Stimulated activated CD8-positive, alpha-beta memory T cell treated with anti-CD3 and anti-CD28 coated beads, Interleukin-7, amount 100 ng/mL, for 24 hours (primary cell): Measurements from ENCODE around the gene OR2V1.
A peak's percentile ranks its signal among the peaks of the same experiment; 100 is the strongest.
"Not testable (repeated sequence)": the region's sequence is repeated elsewhere in the genome, so short reads cannot be mapped to it uniquely, and the experiment has no call there.

Experiments
- DNase-seq: peaks from one replicate; pipeline ENCODE4 v3.0.0-alpha.2; 2020; ENCODE audit warnings: low read depth

OR2V1 gene

DNA sequence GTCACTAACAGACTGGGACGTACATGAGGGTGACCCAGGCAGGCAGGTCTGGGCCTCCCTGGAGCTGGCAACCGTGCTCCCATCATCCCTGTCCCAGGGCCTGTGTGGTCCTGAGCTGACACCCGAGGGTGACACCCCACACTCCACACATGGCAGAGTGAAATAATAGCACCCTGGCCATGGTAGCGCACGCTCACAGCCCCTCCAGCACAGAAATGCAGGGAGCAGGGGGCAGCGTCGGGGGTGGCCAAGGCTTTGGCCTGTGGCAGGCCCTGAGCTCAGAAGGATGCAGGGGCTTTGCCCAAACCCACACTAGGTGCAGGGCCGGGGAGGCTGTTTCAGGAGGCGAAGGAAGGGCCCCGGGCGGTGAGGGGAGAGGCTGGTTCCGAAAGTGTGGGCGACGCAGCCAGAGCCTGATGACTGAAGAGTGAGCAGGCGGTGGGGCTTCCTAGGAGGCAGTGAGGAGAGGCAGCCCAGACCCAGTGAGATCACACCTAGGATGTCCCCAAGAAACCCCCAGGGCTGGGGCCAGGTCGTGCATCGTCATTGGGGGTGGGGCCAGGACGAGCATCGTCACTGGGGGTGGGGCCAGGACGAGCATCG is 29.3 kb upstream of the OR2V1 start:
- peak; percentile 61 for DNase-seq

DNA sequence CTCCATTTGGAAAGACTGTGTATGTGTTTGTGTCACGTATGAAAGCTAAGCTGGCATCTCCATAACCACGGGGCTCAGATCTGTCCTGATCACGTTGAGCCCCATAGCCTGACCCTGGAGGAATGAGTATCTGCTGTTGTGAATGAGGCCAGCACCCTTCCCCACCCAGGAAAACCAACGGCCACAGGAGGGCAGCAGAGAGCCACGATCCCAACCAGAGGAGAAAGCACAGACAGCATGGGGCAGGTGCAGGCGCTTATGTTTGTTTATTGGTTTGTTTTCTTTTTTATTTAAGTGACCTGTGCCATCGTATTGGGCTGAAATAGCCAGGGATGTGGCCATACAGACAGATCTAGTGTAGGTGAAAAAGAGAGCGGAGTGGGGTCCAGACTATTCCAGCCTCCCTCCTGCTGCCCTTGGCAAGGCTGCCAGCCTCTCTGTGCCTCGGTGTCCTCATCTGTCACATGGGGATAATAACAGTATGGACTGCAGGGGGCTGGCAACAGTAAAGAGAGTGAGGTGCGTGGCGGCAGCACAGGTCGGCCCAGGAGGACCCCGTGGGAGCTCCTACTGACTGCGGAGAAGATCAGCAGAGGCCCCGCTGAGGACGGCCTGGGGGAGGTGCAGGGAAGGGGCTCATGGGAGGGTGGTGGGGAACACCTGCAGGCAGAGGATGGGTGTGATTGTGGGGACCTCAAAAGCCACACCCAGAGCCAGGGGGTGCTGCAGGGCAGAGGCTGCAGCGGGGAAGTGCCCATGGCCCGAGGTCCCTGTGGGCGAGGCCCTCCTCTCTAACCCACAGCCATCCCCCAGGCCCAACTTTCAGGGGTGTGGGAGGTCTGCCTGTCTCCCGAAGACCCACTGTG is 28.6 kb upstream of the OR2V1 start:
- peak; percentile 96 for DNase-seq

DNA sequence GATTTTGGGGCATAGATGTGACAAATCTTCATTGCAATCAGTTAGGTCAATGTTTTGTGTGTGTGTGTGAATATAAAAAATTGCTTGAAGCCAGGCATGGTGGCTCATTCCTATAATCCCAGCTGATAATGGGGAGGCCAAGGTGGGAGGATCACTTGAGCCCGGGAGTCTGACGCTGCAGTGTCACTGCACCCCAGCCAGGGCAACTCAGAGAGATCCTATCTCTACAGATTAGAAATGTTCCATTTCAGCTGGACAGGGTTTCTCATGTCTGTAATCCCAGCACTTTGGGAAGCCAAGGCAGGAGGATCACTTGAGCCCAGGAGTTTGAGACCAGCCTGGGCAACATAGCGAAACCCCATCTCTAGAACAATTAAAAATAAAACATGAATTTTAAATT is 27.9 kb upstream of the OR2V1 start:
- no peak for DNase-seq

DNA sequence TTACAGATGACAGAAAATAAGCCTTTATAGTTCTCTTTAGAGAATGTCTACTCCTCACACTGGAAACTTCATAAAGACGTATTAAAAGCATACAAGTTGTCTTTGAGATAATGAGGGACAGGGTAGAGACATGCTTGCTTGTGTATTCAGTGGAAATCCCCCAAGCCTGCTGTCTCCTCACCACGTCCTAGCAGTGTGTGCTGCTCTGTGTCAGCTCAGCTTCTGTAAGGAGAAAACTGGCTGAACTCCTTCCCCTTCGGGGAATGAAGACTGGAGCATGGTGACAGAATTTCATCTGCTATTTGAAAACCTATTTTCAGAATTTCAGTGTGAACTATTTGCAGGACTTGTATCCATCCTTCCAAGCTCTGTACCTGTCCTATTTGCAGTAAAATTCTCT is 25.8 kb upstream of the OR2V1 start:
- DNase-seq, result no peak

DNA sequence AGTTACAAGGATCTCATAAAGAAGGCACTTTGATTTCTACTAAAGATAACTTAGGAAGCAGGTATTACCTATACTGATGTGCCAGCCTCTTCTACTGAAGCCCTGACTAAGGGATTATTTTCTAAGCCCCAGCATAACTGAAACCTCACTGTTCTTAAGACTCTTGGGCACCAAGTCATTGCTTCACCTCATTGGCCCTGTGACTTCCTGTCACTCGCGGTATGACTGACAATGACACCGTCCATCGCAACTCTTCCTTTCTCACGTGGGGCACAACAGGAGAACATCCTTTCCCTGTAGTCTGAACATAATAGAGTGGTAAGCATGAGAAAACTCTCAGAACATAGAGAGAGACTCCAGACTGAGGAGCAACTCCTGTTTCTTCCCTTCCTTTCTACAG is 22.8 kb upstream of the OR2V1 start:
- no peak for DNase-seq

DNA sequence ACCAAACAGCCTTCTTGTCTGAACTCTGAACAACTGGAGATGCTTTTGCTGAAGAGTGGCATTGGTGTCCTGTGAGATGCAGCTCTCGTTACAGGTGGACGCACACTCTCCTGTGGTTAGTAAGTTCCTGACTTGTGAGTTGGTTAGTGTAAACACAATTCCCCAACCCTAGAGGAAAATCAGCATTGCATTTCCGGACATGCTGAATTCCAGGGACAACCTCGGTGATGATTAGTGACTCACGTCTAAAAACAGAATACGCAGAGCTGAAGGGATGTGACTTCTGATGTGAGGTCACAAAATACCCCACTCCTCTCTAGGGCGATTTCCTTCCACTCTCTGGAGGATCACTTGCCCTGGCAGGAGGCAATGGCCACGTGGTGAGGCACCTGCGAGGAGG is 21.4 kb upstream of the OR2V1 start:
- no peak for DNase-seq

DNA sequence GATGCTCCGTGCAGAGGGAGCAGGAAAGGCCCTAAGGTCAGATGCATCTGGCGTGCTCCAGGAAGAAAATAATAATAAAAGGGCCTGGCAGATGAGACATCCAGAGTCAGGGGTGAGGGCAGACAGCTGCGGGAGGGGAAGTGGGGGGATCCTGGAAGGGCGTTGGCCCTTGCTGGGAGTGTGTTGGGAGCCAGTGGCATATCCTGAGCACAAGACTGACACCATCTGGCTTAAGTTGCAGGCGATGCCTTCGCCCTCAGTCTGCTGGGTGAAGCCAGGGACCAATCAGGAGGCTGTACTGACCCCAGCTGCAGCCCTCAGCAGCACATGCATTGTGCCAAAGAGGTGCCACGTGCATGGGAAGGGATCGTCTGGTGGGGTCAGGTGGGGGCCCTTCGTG is 20.2 kb upstream of the OR2V1 start:
- DNase-seq, result no peak

DNA sequence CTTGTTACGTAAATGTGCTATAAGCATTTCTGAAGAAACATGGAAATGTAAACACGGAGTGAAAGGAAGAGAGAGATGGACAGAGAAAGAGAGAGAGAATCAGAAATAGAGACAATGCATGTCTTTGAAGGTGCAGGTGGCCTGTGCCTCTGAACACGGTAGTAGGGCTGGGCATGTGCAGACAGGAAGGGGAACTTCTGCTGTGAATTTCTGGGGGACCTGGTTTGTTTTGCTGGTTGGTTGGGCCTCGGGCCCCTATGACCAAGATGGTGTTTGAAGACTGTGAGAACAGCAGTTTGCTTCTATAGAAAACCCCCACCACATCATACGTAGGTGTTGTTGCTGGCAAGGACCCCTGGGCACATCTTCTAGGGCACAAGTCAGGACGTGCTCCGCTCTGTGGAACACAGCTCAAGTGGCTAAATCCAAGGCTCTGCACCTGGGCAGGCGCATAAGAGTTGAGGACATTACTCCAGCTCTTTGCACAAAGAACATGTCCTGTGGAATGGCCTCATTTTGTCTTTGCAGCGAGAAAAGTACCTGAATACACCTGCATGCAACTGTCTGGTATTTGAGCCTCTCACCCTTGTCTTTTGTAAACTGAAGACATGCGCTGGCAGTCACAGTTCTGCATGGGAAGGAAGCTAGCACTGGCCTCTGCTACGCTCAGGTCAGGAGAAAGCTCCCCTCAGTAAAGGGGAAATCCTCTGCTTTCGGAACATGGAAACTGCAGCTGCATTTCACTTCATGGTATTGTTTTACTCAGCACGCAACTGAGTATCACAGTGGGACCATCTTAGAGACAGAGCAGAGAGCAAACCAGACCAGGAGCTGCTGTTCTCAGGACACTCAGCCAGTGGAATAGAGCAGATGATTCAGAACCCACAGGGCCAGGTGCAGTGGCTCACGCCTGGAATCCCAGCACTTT is 19.1 kb upstream of the OR2V1 start:
- DNase-seq, result no peak

DNA sequence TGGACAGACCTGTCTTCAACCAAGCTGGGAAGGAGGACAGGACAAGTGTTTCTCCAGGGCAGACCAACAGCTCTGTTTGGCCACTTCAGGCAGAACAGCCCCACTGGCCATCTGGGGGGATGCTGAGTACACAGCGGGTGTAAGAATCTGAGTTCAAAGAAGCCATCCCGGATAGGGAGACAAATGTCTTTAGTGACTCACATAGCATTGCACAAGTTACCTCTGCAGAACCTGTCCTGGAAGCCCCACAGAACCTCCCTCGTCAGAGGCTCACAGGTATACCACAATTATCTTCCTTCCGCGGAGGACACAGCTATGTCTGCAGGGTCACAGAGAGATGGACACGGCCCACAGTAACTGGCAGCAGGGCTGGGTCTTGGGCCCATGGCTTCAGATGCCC is 18.4 kb upstream of the OR2V1 start:
- DNase-seq, result no peak

DNA sequence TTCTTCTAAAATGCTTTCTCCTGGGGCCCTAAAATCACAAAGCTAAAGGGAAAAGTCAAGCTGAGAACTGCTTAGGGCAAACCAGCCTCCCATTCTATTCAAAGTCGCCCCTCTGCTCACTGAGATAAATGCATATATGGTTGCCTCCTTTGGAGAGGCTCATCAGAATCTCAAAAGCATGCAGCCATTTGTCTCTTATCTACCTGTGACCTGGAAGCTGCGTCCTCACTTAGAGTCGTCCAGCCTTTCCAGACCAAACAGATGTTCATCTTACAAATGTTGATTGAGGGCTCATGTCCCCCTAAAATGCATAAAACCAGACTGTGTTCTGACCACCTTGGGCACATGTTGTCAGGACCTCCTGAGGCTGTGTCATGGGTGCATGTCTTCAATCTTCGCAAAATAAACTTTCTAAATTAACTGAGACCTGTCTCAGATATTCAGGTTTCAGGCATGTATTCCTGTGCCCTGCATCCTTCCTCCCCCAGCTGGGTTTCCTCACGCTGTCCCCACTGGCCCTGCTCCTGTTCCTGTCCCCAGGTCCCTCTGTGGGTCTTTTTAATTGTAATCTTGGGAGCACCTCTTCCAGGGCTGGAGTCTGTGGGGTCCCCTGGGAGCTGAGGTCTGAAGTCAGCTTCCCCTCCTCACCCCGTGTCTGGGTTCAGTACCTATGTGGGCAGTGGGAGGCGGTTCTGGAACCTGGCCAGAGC is 16.1 kb upstream of the OR2V1 start, which contains the start of gene OR2V2:
OR2V2 (plus strand) TSS at position 660 of the 710 bp plus-strand sequence. CDS start 7,357 bp downstream, outside the sequence.
- not testable (repeated sequence) for DNase-seq

DNA sequence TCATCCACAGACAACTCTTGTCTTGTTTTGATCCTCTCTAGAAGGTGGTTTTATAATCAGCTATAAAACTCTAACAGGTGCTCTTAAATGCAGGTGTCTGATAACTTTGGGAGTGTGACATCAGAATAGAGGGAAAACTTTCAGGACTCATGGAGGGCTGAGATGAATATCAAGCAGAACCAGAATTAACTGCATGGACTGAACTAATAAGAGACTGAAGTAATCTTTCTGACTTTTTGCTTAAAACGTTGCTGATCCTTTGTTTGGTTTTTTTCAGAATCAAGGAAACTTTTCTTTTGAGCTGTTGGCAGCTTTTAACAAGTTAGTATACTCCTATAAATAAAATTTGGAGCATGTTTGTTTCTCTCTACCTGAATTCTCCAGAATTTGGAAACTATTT is 14.2 kb upstream of the OR2V1 start:
- no peak for DNase-seq

DNA sequence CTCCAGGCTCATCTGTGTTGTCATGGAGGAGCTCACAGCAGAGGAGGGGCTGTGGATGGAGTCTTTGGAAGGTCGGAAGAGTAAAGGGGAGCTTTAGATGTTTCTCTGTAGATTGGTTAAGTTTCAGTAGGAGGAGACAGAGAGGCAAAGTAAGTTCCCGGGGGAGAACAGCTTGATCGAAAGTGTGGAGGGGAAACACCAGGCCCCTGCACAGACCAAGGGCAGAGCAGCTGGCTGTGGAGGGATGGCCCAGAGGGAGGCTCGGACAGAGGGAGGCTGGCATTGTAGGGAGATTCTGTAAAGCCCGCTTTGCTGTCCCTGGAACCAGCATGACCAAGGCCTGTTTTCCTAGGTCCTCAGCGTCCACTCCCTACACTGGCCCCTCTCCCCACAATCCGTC is 11.1 kb upstream of the OR2V1 start:
- no peak for DNase-seq

DNA sequence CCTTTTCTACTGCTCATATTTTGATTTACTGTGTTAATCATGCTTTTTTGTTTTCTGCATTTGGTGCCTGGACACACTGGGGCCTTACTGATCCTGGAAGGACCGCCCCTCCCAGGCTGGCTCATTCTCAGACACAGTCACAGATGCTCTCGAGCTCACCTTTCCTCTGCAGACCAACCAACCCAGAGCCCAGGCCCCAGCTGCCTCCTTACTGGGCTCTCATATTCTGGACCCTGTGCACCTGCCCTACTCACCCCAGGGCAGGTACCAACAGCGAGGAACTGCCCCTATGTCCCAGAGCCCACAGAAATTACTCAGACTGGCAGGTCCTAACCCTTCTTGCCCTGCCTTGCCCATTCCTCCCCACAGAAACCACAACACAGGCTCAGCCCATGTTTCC is 9.8 kb upstream of the OR2V1 start:
- DNase-seq, result no peak

DNA sequence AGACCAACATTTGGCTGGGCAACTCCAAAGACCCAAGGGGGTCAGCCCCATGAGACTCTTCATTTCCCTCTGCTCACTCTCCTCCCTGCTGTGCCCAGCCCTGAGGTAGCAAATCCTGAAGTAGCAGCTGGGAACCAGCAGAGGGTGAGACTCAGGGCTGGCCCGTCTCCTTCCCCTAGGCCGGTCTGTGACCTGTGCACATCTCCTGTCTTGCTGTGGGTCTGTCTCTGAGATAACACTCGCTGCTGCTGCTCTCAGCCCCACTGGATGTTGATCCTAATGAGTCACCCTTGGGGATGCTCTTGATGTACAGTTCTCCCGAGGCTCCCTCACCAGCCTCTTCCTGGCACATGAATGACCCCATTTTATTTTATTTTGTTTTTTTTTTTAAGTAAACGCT is 7.3 kb upstream of the OR2V1 start:
- DNase-seq, result no peak

DNA sequence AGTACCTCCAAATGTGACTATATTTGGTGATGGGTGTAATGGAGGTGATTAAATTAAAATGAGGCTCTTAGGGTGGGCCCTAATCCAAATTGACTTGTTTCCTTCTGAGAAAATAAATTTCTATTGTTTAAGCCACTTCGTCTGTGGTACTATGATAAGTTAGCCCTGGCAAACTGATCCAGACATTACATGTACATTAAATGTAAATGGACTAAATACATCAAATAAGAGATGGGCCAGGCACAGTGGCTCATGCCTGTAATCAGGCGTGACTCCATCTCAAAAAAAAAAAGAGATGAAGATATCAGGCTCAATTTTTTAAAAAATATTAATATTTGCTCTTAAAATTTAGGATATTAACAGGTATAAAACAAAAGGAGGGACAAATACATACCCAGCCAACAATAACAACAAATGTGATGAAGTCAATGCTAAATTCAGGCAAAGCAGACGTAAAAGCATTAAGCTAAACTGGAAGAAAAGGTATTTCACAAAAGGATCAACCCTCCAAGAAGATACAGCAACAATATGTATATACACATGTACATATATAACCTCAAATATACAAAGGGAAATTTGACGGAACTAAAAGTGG is 5.5 kb upstream of the OR2V1 start:
- no peak for DNase-seq

DNA sequence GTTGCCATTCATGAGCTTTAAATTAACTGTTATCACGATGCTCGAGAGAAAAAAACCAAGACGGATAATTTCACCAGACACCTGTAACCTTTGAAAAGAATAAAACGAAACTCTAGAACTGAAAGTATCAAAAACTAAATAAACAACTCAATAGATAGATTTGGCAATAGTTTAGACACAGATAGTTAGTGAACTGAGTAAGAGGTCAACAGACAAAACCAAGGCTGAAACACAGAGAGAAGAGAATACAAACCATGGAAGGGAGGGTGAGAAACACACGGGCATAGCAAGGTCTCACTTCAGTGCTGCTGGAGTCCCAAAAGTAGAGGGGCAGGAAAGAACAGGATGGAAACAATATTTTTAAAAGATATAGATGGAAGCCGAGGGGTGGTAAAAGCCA is 3.3 kb upstream of the OR2V1 start:
- DNase-seq, result no peak

DNA sequence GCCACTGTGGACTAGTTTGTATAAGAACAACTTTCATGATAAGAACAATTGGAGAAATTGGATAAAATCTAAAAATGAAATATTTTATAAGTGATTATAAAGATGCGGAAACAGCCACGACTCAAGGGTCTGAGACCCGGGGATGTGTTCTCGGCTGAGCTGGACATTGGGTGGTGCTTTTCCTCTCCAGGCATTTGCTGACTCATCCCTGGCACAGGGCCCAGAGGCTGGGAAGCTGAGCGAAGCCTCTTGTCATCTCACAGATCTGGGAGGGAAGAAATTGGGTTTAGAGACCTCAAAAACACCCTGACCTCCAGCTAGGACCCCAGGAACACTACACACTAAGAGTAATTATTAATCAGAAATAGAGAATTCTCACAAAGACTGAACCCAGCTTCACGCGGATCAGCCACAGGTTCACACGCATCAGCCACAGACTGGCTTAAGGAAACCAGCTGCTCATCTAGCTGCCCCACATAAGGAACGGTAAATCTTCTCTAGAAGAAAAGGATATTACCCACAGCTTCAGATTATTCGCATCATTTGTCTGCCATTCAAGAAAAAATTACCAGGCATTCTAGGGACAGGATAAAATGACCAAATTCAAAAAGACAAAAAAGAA is 2.8 kb upstream of the OR2V1 start:
- no peak for DNase-seq

DNA sequence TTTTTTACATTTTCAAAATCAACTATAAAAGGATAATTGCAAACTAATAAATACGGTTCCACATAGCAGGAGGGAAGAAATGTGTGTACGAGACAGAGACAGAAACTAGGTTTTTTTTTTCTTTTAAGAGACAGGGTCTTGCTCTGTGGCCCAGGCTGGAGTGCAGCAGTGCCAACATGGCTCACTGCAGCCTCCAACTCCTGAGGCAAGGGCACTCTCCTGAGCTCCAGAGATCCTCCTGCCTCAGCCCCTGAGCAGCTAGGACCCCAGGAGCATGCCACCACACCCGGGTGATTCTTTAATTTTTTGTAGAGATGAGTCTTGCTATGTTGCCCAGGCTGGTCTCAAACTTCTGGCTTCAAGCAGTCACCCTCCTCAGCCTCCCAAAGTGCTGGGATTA is 2.1 kb upstream of the OR2V1 start:
- no peak for DNase-seq

DNA sequence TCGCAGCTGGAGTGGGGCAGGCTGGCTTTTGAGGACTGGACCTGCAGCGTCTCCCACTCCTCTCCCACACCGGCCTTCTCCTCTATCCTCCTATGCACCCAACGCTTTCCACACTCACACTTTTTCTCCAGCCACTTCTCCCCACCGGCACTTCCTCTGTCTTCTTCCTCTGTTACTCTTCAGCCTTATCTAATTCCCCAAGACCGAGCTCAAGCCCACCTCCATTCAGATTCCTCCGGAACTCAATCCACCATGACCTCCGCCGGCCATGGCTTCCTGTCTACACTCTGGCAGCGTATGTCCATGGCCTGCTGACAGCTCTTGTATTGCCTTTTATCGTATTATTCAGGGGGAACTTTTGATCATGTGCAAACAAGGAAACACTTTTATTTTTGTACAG is 545 bp upstream of the OR2V1 start:
- no peak for DNase-seq

DNA sequence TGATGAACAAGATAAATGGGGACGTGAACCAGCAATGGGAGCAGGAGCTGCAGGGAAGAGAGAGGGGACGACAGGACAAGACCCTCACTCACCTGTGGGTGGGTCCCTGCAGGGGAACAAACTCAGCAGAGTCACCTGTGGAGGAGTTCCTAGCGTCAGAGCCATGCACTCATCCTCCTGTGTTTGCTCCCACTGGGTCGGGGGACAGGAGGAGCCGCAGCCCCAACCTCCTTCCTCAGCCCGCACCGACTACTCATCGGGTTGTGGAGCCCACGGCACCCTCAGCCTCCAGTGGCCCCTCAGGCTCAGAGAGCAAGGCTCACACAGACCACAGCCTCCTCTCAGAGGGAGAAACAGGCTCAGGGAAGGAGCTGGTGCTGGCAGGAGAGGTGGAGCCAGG is 888 bp downstream of the OR2V1 start:
- not testable (repeated sequence) for DNase-seq

DNA sequence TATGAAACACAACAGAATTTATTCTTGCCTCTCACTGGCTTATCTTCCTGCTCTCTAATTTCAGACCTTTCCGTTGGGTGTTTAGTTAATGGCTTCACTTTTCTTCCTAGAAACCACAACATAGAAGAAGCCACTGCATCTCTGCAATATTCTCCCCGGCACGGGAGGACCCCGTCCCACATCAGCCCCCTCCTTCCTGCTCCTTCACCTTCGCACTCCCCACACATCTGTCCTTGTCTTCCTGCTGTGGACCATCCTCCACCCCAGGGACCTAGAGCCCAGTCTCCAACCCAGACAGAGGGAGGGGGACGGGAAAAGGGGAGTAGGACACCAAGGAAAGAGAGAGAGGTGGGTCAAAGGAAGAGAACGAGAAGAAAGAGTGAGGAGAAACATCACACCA is 1.4 kb downstream of the OR2V1 start:
- DNase-seq, result no peak
